ENCODE results near the gene GRIK3.

The GRIK3 gene

DNA sequence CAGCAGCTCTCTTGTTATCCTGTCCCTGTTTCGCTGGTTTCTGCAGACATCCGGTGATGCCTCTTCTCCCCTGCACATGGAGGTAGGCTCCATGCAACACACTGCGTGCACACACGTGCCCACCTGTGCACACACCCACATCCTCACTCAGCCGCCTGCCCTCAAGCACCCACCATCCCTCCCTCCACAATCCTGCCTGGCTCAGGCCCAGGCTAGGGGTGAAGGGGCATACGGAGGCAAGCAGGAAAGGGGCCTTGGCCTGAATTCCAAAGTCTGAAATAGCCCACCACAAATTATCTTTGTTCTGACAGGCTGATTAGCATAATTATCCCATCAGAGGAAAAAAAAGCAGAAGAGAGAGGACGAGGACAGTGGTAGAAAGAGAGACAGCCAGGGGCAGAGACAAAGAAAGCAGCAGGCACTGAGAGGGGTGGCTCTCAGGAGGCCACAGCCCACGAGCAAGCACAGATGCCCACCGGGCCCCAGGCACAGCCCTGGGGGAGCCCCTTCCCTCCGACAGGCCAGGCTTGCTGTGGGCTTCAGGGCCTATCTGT lies 73.2 kb downstream of the GRIK3 start:
- Histone ChIP-seq H3K27me3 (ENCODE audit: control insufficient read depth, low read length) (no peaks in the 10 kb centered on the region), H3K79me2 (ENCODE audit: control insufficient read depth, low read length) (no peaks in the 10 kb centered on the region), H3F3A (ENCODE audit: control insufficient read depth, insufficient read depth) (no peaks in the 10 kb centered on the region), H3K9me2 (replicated peaks; ENCODE audit: control insufficient read depth, low read length) (no peaks in the 10 kb centered on the region), H3K4me2 (ENCODE audit: low read length) (no peak overlapping the region), H4K20me1 (ENCODE audit: control insufficient read depth, insufficient read depth, low read depth, low read length) (no peaks in the 10 kb centered on the region), H3K27ac (ENCODE audit: low read depth, low read length) (no peak overlapping the region), H3K4me1 (ENCODE audit: control insufficient read depth, low read length) (peaks cover 9% of the 10 kb centered on the region), H3K4me3 (ENCODE audit: low read length) (no peak overlapping the region), H3K36me3 (ENCODE audit: control insufficient read depth, low read length) (no peaks in the 10 kb centered on the region), H3K9me3 (ENCODE audit: control insufficient read depth, insufficient read depth, low read length) (no peaks in the 10 kb centered on the region)
- TF ChIP-seq EZH2phosphoT487 (IDR thresholded peaks at IDR 0.05; ENCODE audit: borderline replicate concordance, low read length) = no peak
- TF ChIP-seq CTCF (IDR thresholded peaks at IDR 0.05; ENCODE audit: low read depth, low read length, poor library complexity, severe bottlenecking) = no peak

DNA sequence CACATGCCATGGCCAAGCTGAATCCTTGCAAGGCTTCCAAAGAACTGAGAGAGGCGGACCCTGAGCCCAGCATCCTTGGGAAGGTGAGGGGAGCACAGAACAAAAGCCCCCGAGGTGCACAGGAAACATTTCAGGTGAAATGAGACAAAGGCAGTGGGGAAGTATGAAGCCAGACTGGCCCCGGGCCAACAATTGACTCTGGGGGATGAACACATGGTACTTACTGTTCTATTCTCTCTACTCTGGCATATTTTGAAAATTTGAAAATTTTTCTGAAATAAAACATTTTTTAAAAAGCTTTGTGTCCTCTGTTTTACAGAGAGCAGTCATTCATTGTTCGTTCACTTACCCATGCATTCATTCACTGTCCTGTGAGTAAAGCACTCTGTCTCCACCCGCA lies 77.7 kb downstream of the GRIK3 start:
- Histone ChIP-seq H3K9me3 (ENCODE audit: control insufficient read depth, insufficient read depth, low read length) (no peaks in the 10 kb centered on the region), H3K36me3 (ENCODE audit: control insufficient read depth, low read length) (peaks cover 8% of the 10 kb centered on the region; the same call in 1 of the 2 replicates), H3K27ac (ENCODE audit: low read depth, low read length) (0 out of 2 replicates have a peak overlapping the region, but pooled peaks have one; percentile 79), H3K4me1 (ENCODE audit: control insufficient read depth, low read length) (peaks cover 55% of the 10 kb centered on the region), H4K20me1 (ENCODE audit: control insufficient read depth, insufficient read depth, low read depth, low read length) (no peaks in the 10 kb centered on the region), H3K4me2 (ENCODE audit: low read length) (peak overlapping the region; percentile 63), H3F3A (ENCODE audit: control insufficient read depth, insufficient read depth) (no peaks in the 10 kb centered on the region), H3K79me2 (ENCODE audit: control insufficient read depth, low read length) (no peaks in the 10 kb centered on the region), H3K27me3 (ENCODE audit: control insufficient read depth, low read length) (no peaks in the 10 kb centered on the region), H3K9me2 (replicated peaks; ENCODE audit: control insufficient read depth, low read length) (no peaks in the 10 kb centered on the region), H3K4me3 (ENCODE audit: low read length) (no peak overlapping the region)
- TF ChIP-seq EZH2phosphoT487 (IDR thresholded peaks at IDR 0.05; ENCODE audit: borderline replicate concordance, low read length) = no peak
- no peak for TF ChIP-seq CTCF (IDR thresholded peaks at IDR 0.05; ENCODE audit: low read depth, low read length, poor library complexity, severe bottlenecking)

GRCh38 chr1:36955016-36955415 lies 79.3 kb downstream of the GRIK3 start:
- no peaks in the 10 kb centered on the region for H4K20me1 ChIP-seq (ENCODE audit: control insufficient read depth, insufficient read depth, low read depth, low read length)
- TF ChIP-seq EZH2phosphoT487 (IDR thresholded peaks at IDR 0.05; ENCODE audit: borderline replicate concordance, low read length) = no peak
- no peak for TF ChIP-seq CTCF (IDR thresholded peaks at IDR 0.05; ENCODE audit: low read depth, low read length, poor library complexity, severe bottlenecking)
- H3K27me3 ChIP-seq (ENCODE audit: control insufficient read depth, low read length) = no peaks in the 10 kb centered on the region
- H3F3A ChIP-seq (ENCODE audit: control insufficient read depth, insufficient read depth) = peaks cover 3% of the 10 kb centered on the region; the same call in 1 of the 2 replicates
- no peaks in the 10 kb centered on the region for H3K9me2 ChIP-seq (replicated peaks; ENCODE audit: control insufficient read depth, low read length)
- peak overlapping the region; percentile 46; the same call in 1 of the 2 replicates for H3K4me3 ChIP-seq (ENCODE audit: low read length)
- peak overlapping the region; percentile 79 for H3K27ac ChIP-seq (ENCODE audit: low read depth, low read length)
- H3K4me1 ChIP-seq (ENCODE audit: control insufficient read depth, low read length) = peaks cover 71% of the 10 kb centered on the region
- no peaks in the 10 kb centered on the region for H3K9me3 ChIP-seq (ENCODE audit: control insufficient read depth, insufficient read depth, low read length)
- H3K79me2 ChIP-seq (ENCODE audit: control insufficient read depth, low read length) = no peaks in the 10 kb centered on the region
- H3K36me3 ChIP-seq (ENCODE audit: control insufficient read depth, low read length) = peaks cover 14% of the 10 kb centered on the region; the same call in 1 of the 2 replicates
- H3K4me2 ChIP-seq (ENCODE audit: low read length) = peak overlapping the region; percentile 63

Measured in DOHH2 (cell line).